Heart right ventricle (tissue), 16 donors: ENCODE measurements around the gene SOD1. TPM values are rescaled to one million over a fixed set of nuclear protein-coding genes. Genes with fewer than 3 reads are reported as not detected.
"Not testable (repeated sequence)": the region's sequence is repeated elsewhere in the genome, so short reads cannot be mapped to it uniquely, and the experiment has no call there.

Experiments
- ATAC-seq, 8 donors: fragments of 200-7000 bp; cut with Tn5 transposase; one replicate each; pipeline ENCODE4 v1.9.1; 2020; ENCODE audit warnings: mild to moderate bottlenecking in 8 of 8, moderate library complexity in 8 of 8, moderate number of reproducible peaks in 1 of 8
- DNase-seq, 2 donors: peaks; one replicate each; pipeline ENCODE4 v3.0.0-alpha.2; 2020
- H3K27ac ChIP-seq, 10 donors: fragments of 200-600 bp; sonication (generic) in 2 of 10; one replicate each; pipeline versions ENCODE4 v1.5.0 to v1.8.0; 2020 to 2022; ENCODE audit warnings: mild to moderate bottlenecking in 3 of 10
- H3K27me3 ChIP-seq, 7 donors: fragments of 200-600 bp; one replicate each; pipeline ENCODE4 v1.8.0; 2021 to 2022; ENCODE audit warnings: mild to moderate bottlenecking in 2 of 7
- H3K36me3 ChIP-seq, 9 donors: fragments of 200-600 bp; sonication (generic) in 1 of 9; one replicate each; pipeline versions ENCODE4 v1.5.0 to v1.8.0; 2020 to 2022; ENCODE audit warnings: mild to moderate bottlenecking in 2 of 9
- H3K4me1 ChIP-seq, 9 donors: fragments of 200-600 bp; sonication (generic) in 1 of 9; one replicate each; pipeline versions ENCODE4 v1.5.0 to v1.8.0; 2020 to 2022; ENCODE audit warnings: mild to moderate bottlenecking in 4 of 9
- H3K4me3 ChIP-seq, 10 donors: fragments of 200-600 bp; sonication (generic) in 2 of 10; one replicate each; pipeline versions ENCODE4 v1.5.0 to v1.8.0; 2020 to 2022; ENCODE audit warnings: mild to moderate bottlenecking in 7 of 10, moderate library complexity in 2 of 10
- H3K9me3 ChIP-seq, 11 donors: fragments of 200-600 bp in 10 of 11; sonication (generic) in 2 of 11; one replicate each; pipeline versions ENCODE4 v1.5.0 to v1.8.0; 2013 to 2022; ENCODE audit warnings: mild to moderate bottlenecking in 2 of 11, control low read depth in 1 of 11, moderate library complexity in 1 of 11
- CTCF ChIP-seq, 9 donors: fragments of 200-600 bp; sonication (generic) in 2 of 9; IDR thresholded peaks; one replicate each; pipeline versions ENCODE4 v1.5.0 to v1.8.0; 2021 to 2022; ENCODE audit warnings: antibody characterized with exemption in 9 of 9, mild to moderate bottlenecking in 5 of 9, moderate library complexity in 1 of 9
- WGBS, 2 donors: extraction: QIAGEN DNeasy Blood & Tissue Kit; methylation state at CpG; one replicate each; pipeline ENCODE4 v1.1.7; 2013; ENCODE audit warnings: inconsistent platforms in 1 of 2; 5-methylcytosine and 5-hydroxymethylcytosine counted together
- intact Hi-C, 10 donors: fragments of 100-400 bp; cut with DNase I; formaldehyde crosslinking; loops; one replicate each; pipeline versions ENCODE4 v1.11.1 to v1.14.2; 2022
- polyA plus RNA-seq, 2 donors: library from polyadenylated mRNA; stranded (reverse); fragments of 200-250 nt; gene quantifications; one replicate each; pipeline ENCODE4 v1.2.3, GENCODE V29; 2013
- total RNA-seq, 10 donors: library from RNA; stranded (reverse); fragmentation: NEBNext Ultra II Directional in 3 of 10; extraction: Animal tissue kit (Norgen Biotek cat#: 25700) in 3 of 10; gene quantifications; one replicate each; pipeline versions ENCODE4 v1.2.1 to v1.2.4, GENCODE V29; 2021 to 2023
- donor health status: Arrhythmogenic right ventricular cardiomyopathy.
- donor health status: ischemic (EF 13 %, LVEDD 7.1; RV severe dilation, severe dysfunction).
- donor health status: healthy with polysubstance abuse.
- donor health status: DM: no; HTN: yes; CAD: no.
- donor health status: DM: no; HTN: no; CAD: no.
- donor health status: ischemic (EF 25% LVEDD 6.9; RV normal size, moderate dysfunction).
- donor health status: ischemic (EF 25% LVEDD 5.7; RV mildly dilated, moderate dysfunction).
- donor health status: healthy.
- donor health status: DM: yes; HTN: yes; CAD: no.
- donor health status: Ischemic cardiomyopathy.
- donor health status: ischemic (EF 35%, LVEDD 5.7; RV mildly dilated, moderate dysfunction).
- donor health status: nonischemic (EF 11% LVEDD 7.7; RV severe dilation, severe dysfunction).
- donor health status: DM: yes; HTN: yes; CAD: no.
- donor health status: PGD.
- donor health status: ischemic (EF 29% LVEDD 5.4; RV normal size, mild dysfunction).
- donor health status: nonischemic (EF 23%, LVEDD 6.1; RV moderate dilation, normal function).

Gene SOD1
- total and polyA plus RNA-seq, 12 donors = 358 to 456 (median 420) TPM

GRCh38 chr21:31647650-31648049, 11.8 kb upstream of the SOD1 start:
- Histone ChIP-seq H3K27me3 (no peaks in the 10 kb centered on the region), H3K36me3 (no peaks in the 10 kb centered on the region), H3K27ac (no peak overlapping the region), H3K4me1 (no peaks in the 10 kb centered on the region), H3K4me3 (no peak overlapping the region), H3K9me3 (peaks cover 0 to 7% (median 0%) of the 10 kb centered on the region in 11 donors)
- ATAC-seq (no peak), DNase-seq (no peak)
- intact Hi-C loops = no loop called here
- WGBS, 2 donors = 90 to 91% methylated on average over 3 of the region's 3 CpGs
- TF ChIP-seq CTCF (IDR thresholded peaks at IDR 0.05) = no peak

GRCh38 chr21:31650930-31651329, 8.6 kb upstream of the SOD1 start:
- intact Hi-C loops = no loop called here
- ATAC-seq = no peak
- Histone ChIP-seq H3K27me3 (no peaks in the 10 kb centered on the region), H3K4me1 (no peaks in the 10 kb centered on the region), H3K36me3 (no peaks in the 10 kb centered on the region), H3K27ac (no peak overlapping the region), H3K9me3 (peaks cover 0 to 7% (median 0%) of the 10 kb centered on the region in 11 donors), H3K4me3 (no peak overlapping the region)
- WGBS, 2 donors = 87 to 94% methylated on average over 3 of the region's 3 CpGs
- no peak for DNase-seq
- TF ChIP-seq CTCF (IDR thresholded peaks at IDR 0.05) = no peak

- ATAC-seq, H3K36me3 ChIP-seq, intact Hi-C loops, H3K4me3 ChIP-seq, H3K27me3 ChIP-seq, H3K9me3 ChIP-seq, DNase-seq, H3K27ac ChIP-seq, H3K4me1 ChIP-seq: not testable (repeated sequence)
- 86 to 92% methylated on average over 4 of the region's 4 CpGs for WGBS, 2 donors
These were observed 8.0 kb upstream of the SOD1 start for GRCh38 chr21:31651491-31651890.

GRCh38 chr21:31654340-31654739, 5.2 kb upstream of the SOD1 start:
- WGBS, 2 donors = 96 to 97% methylated on average over 19 to 20 of the region's 20 CpGs
- no peaks in the 10 kb centered on the region for H3K36me3 ChIP-seq
- DNase-seq = no peak

GRCh38 chr21:31654821-31655580, 4.5 kb upstream of the SOD1 start:
- H3K36me3 ChIP-seq, H3K4me3 ChIP-seq, intact Hi-C loops, DNase-seq, H3K27me3 ChIP-seq, H3K9me3 ChIP-seq, H3K27ac ChIP-seq, H3K4me1 ChIP-seq, ATAC-seq: not testable (repeated sequence)
- WGBS, 2 donors = 83 to 86% methylated on average over 17 to 18 of the region's 21 CpGs

More at GRCh38 chr21:31654340-31654739, 5.2 kb upstream of the SOD1 start:
- Histone ChIP-seq H3K9me3 (peaks cover 0 to 7% (median 0%) of the 10 kb centered on the region in 11 donors), H3K27me3 (no peaks in the 10 kb centered on the region), H3K27ac (no peak overlapping the region), H3K4me1 (peaks cover 0 to 5% (median 0%) of the 10 kb centered on the region in 9 donors), H3K4me3 (no peak overlapping the region)
- TF ChIP-seq CTCF (IDR thresholded peaks at IDR 0.05) = no peak
- intact Hi-C loops = no loop called here
- no peak for ATAC-seq
